ENCODE measurements around the gene RFXAP.

RFXAP gene

GRCh38 chr13:36822785-36823184 lies 3.8 kb downstream of the RFXAP start:
- in situ Hi-C loops (cut with HindIII; ENCODE audit: low sequenced_read_pairs): no loop called here
- TF ChIP-seq CTCF (IDR thresholded peaks at IDR 0.05; ENCODE audit: low read depth, low read length, missing control alignments): no peak
- DNase-seq (ENCODE audit: low read depth): no peak
- H3K4me3 ChIP-seq (ENCODE audit: low read depth, low read length): no peak overlapping the region

GRCh38 chr13:36829753-36830152 lies 10.7 kb downstream of the RFXAP start:
- in situ Hi-C loops (cut with HindIII; ENCODE audit: low sequenced_read_pairs): no loop called here
- TF ChIP-seq CTCF (IDR thresholded peaks at IDR 0.05; ENCODE audit: low read depth, low read length, missing control alignments): no peak
- no peak for DNase-seq (ENCODE audit: low read depth)
- H3K4me3 ChIP-seq (ENCODE audit: low read depth, low read length): no peak overlapping the region

- in situ Hi-C loops (cut with HindIII; ENCODE audit: low sequenced_read_pairs): no loop called here
- H3K4me3 ChIP-seq (ENCODE audit: low read depth, low read length): no peak overlapping the region
- no peak for TF ChIP-seq CTCF (IDR thresholded peaks at IDR 0.05; ENCODE audit: low read depth, low read length, missing control alignments)
- DNase-seq (ENCODE audit: low read depth): no peak
These were observed 12.3 kb downstream of the RFXAP start for GRCh38 chr13:36831291-36831690.

GRCh38 chr13:36834299-36834698 lies 15.3 kb downstream of the RFXAP start:
- no peak overlapping the region for H3K4me3 ChIP-seq (ENCODE audit: low read depth, low read length)
- TF ChIP-seq CTCF (IDR thresholded peaks at IDR 0.05; ENCODE audit: low read depth, low read length, missing control alignments): no peak
- no peak for DNase-seq (ENCODE audit: low read depth)
- in situ Hi-C loops (cut with HindIII; ENCODE audit: low sequenced_read_pairs): no loop called here

GRCh38 chr13:36837354-36838092 lies 18.5 kb downstream of the RFXAP start:
- TF ChIP-seq CTCF (IDR thresholded peaks at IDR 0.05; ENCODE audit: low read depth, low read length, missing control alignments): no peak
- no peak for DNase-seq (ENCODE audit: low read depth)
- in situ Hi-C loops (cut with HindIII; ENCODE audit: low sequenced_read_pairs): no loop called here
- no peak overlapping the region for H3K4me3 ChIP-seq (ENCODE audit: low read depth, low read length)

- no peak for TF ChIP-seq CTCF (IDR thresholded peaks at IDR 0.05; ENCODE audit: low read depth, low read length, missing control alignments)
- in situ Hi-C loops (cut with HindIII; ENCODE audit: low sequenced_read_pairs): no loop called here
- no peak for DNase-seq (ENCODE audit: low read depth)
- no peak overlapping the region for H3K4me3 ChIP-seq (ENCODE audit: low read depth, low read length)
These were observed 20.3 kb downstream of the RFXAP start for GRCh38 chr13:36839281-36839680.
